ENCODE measurements around the gene GALNT17.

DNA sequence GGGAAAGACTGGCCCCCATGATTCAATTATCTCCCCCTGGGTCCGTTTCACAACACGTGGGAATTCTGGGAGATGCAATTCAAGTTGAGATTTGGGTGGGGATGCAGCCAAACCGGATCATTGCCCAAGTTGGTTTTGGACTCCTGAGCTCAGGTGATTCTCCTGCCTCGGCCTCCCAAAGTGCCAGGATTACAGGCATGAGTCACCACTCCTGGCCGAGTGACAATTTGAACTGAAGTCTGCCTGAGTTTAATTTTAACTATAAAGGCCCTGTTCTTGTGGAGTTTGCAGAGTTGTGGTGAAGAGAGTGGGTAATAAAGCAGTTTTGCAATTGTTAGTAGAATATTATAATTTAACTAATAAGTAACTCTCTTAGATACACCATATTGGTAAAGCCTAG lies 78.3 kb downstream of the GALNT17 start:
- TF ChIP-seq EZH2 (optimal IDR thresholded peaks at IDR 0.05; ENCODE audit: low read depth, low read length), result no peak
- no peak for TF ChIP-seq CTCF (IDR thresholded peaks at IDR 0.05; ENCODE audit: low read length)
- no peak for TF ChIP-seq EZH2phosphoT487 (IDR thresholded peaks at IDR 0.05; ENCODE audit: low read length)
